GM18499 (cell line): ENCODE results near the gene ARHGAP31.
"Not testable (repeated sequence)": the region's sequence is repeated elsewhere in the genome, so short reads cannot be mapped to it uniquely, and the experiment has no call there.

Source experiments
- ATAC-seq: cut with Tn5 transposase; IDR thresholded peaks from one replicate; pipeline ENCODE4 v1.9.1; 2021; ENCODE audit warnings: moderate number of reproducible peaks; ENCODE audit not compliant: insufficient read depth, unreplicated experiment

ARHGAP31 gene

GRCh38 chr3:119293871-119294695, at the start of gene ARHGAP31:
ARHGAP31 (plus strand) TSS chr3:119294383; CDS start chr3:119294905, 522 bp downstream.
- peak; percentile 44 for ATAC-seq

GRCh38 chr3:119245778-119246177, 48.4 kb upstream of the ARHGAP31 start:
- no peak for ATAC-seq

GRCh38 chr3:119255214-119255613, 39.0 kb upstream of the ARHGAP31 start:
- ATAC-seq, result no peak

- no peak for ATAC-seq
Measured at GRCh38 chr3:119257111-119257510, 37.1 kb upstream of the ARHGAP31 start.

- ATAC-seq, result peak; percentile 60
Measured at GRCh38 chr3:119257654-119258410, 36.4 kb upstream of the ARHGAP31 start.

- peak; percentile 78 for ATAC-seq
Measured at GRCh38 chr3:119258915-119259314, 35.3 kb upstream of the ARHGAP31 start.

- no peak for ATAC-seq
Measured at GRCh38 chr3:119259821-119260220, 34.4 kb upstream of the ARHGAP31 start.

- ATAC-seq, result no peak
Measured at GRCh38 chr3:119261055-119261454, 33.1 kb upstream of the ARHGAP31 start.

GRCh38 chr3:119270212-119270611, 24.0 kb upstream of the ARHGAP31 start:
- ATAC-seq, result not testable (repeated sequence)

- no peak for ATAC-seq
Measured at GRCh38 chr3:119276680-119277079, 17.5 kb upstream of the ARHGAP31 start.

- no peak for ATAC-seq
Measured at GRCh38 chr3:119279101-119279554, 15.1 kb upstream of the ARHGAP31 start.

GRCh38 chr3:119279584-119280243, 14.5 kb upstream of the ARHGAP31 start:
- no peak for ATAC-seq

- ATAC-seq, result no peak
Measured at GRCh38 chr3:119288669-119289403, 5.3 kb upstream of the ARHGAP31 start.

GRCh38 chr3:119289404-119289770, 4.8 kb upstream of the ARHGAP31 start:
- ATAC-seq, result no peak

GRCh38 chr3:119290613-119291012, 3.6 kb upstream of the ARHGAP31 start:
- ATAC-seq, result no peak

GRCh38 chr3:119291062-119291700, 3.0 kb upstream of the ARHGAP31 start:
- no peak for ATAC-seq

- ATAC-seq, result no peak
Measured at GRCh38 chr3:119292666-119293065, 1.5 kb upstream of the ARHGAP31 start.

GRCh38 chr3:119293105-119293870, 895 bp upstream of the ARHGAP31 start:
- no peak for ATAC-seq
